ENCODE measurements around the gene NEK8.

Gene NEK8

GRCh38 chr17:28746611-28747050 lies 18.0 kb downstream of the NEK8 start:
- DNase-seq: no peak

GRCh38 chr17:28747051-28747691 lies 18.6 kb downstream of the NEK8 start:
- no peak for DNase-seq

- no peak for DNase-seq
Measured at GRCh38 chr17:28747801-28748750, 19.5 kb downstream of the NEK8 start.

- no peak for DNase-seq
Measured at GRCh38 chr17:28748852-28749515, 20.4 kb downstream of the NEK8 start.

- DNase-seq: no peak
Measured at GRCh38 chr17:28749516-28750177, 21.1 kb downstream of the NEK8 start.

- DNase-seq: peak; percentile 94
Measured at GRCh38 chr17:28750178-28751047, 21.8 kb downstream of the NEK8 start.

GRCh38 chr17:28751600-28752366 lies 23.2 kb downstream of the NEK8 start:
- no peak for DNase-seq

GRCh38 chr17:28755486-28755885 lies 26.9 kb downstream of the NEK8 start:
- DNase-seq: no peak

GRCh38 chr17:28756049-28756804 lies 27.6 kb downstream of the NEK8 start:
- DNase-seq: no peak

- DNase-seq: no peak
Measured at GRCh38 chr17:28758411-28759121, 30.0 kb downstream of the NEK8 start.

- DNase-seq: no peak
Measured at GRCh38 chr17:28759256-28759865, 30.8 kb downstream of the NEK8 start.

- peak; percentile 66 for DNase-seq
Measured at GRCh38 chr17:28760601-28761562, 32.3 kb downstream of the NEK8 start.

- no peak for DNase-seq
Measured at GRCh38 chr17:28763137-28763799, 34.7 kb downstream of the NEK8 start.

- DNase-seq: peak; percentile 84
Measured at GRCh38 chr17:28763804-28764266, 35.2 kb downstream of the NEK8 start.

GRCh38 chr17:28765038-28765437 lies 36.5 kb downstream of the NEK8 start:
- no peak for DNase-seq

GRCh38 chr17:28773736-28774135 lies 45.1 kb downstream of the NEK8 start:
- no peak for DNase-seq

GRCh38 chr17:28774206-28774605 lies 45.6 kb downstream of the NEK8 start:
- DNase-seq: no peak
